Measurements from ENCODE around the gene DNM1.

DNM1 gene

DNA sequence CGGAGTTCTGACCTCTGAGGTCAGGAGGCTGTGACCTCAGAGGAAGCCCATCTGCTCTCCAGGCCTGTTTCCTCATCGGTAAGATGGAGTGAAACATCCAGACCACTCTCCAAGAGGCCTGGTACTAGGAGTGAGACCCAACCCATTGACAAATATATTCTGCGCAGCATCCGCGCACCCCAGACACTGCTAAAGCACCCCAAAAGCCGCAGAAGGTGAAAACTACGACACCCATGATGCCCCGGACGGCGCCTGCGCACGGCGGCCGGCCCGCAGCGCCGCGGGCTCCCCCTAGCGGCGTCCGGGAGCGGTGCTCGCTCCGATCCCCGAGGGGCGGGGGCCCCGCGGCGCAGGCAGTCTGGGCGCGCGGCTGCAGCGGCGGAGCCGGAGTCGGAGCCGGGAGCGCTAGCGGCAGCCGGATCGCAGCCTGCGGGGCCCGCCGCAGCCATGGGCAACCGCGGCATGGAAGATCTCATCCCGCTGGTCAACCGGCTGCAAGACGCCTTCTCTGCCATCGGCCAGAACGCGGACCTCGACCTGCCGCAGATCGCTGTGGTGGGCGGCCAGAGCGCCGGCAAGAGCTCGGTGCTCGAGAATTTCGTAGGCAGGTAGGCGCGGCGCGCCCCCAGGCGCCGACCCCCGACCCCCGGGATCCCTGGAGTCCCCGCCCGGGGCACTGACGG is at the start of gene DNM1:
TSS of gene DNM1 (plus strand) at position 356 of the 683 bp plus-strand sequence. CDS start at position 448, 92 bp downstream.
- DNase-seq = peak; percentile 75

- DNase-seq = no peak
These were observed 49.1 kb upstream of the DNM1 start for GRCh38 chr9:128153947-128154695.

DNA sequence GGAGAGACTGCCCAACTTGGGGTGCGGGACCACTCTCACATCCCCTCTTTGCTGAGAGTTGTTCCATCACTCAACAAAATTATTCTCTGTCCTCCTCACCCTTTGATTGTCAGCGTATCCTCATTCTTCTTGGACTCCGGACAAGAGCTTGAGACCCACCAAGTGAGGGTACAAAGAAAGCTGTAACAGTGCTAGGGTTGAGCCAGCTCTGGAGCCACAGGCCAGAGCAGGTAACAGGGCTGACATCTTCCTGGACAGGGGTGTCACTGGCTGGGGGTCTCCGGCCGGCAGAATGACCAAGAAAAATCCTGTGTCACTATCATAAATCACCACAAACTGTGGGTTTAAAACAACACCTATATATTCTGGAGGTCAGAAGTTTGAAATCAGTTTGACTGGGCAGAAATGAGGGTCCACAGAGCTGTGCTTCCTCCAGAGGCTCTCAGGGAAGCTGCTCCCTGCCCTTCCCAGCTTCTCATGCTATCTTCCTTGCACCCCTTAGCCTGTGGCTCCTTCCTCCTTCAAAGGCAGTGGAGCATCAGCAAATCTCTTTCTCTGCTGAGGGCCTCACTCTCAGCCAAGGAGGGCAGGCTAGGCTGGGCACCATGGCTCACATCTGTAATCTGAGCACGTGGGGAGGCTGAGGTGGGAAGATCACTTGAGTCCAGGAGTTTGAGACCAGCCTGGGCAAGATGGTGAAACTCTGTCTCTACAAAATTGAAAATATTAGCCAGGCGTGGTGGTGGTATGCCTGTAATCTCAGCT is 47.3 kb upstream of the DNM1 start:
- no peak for DNase-seq

GRCh38 chr9:128159522-128159783 is 43.7 kb upstream of the DNM1 start:
- DNase-seq = no peak

DNA sequence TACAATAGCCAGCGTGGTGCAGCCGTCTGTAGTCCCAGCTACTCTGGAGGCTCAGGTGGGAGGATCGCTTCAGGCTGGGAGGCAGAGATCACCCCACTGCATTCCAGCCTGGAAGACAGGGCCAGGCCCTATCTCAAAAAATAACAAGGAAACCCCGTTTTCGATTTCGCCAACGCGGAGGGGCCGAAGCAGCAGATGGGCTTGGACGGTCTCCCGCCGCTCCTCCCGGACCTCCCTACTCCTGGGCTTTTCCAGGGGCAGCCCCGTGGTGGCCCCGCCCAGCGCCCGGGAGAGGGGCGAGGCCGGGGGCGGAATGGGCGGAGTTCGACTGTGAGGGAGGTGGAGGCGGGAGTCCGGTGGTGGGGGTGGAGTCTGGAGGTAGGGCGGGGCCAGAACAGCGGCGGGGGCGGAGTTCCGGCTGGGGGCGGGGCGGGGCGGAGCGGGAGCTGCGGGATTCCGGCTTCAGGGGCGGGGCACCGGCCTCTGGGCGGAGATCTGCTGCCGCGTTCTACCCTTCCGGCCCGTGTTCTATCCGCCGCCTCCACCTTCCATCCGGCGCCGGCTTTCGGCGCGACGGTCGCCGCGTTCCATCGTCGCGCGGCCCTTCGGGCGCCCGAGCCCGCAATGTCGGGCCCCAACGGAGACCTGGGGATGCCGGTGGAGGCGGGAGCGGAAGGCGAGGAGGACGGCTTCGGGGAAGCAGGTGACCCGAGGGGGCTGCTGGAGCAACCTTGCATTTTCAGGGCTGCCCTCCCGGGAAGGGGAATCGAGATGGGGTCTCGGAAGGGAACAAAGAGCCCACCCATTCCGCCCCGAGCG is 43.2 kb upstream of the DNM1 start, which contains the start of gene BBLN:
TSS of gene BBLN (plus strand) at position 482 of the 819 bp plus-strand sequence. CDS start at position 625, 143 bp downstream.
- peak; percentile 96 for DNase-seq

GRCh38 chr9:128160603-128160987 is 42.6 kb upstream of the DNM1 start:
- DNase-seq = peak; percentile 54

DNA sequence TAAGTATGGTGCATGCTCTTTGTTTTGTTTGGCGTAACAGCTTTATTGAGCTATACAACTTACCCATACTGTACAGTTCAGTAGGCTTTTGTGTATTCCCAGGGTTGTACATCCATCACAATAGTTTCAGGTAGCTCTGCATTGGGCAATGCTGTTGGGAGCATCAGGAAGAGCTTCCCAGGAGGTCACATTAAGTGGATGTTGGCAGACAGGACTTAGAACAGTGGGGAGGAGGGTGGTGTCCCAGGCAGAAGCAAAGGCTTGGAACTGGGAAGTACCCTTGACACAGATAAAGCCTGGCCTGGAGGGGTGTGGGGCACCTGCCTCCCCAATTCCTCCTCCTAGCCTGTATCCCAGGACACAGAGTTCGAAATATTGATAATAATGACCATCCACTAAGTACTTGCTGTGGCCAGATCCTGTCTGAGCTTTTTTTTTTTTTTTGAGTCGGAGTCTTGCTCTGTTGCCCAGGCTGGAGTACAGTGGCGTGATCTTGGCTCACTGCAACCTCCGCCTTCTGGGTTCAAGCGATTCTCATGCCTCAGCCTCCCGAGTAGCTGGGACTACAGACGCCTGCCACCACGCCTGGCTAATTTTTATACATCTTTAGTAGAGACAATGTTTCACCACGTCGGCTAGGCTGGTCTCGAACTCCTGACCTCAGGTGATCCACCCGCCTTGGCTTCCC is 41.8 kb upstream of the DNM1 start:
- peak; percentile 51 for DNase-seq

GRCh38 chr9:128162215-128163026 is 40.8 kb upstream of the DNM1 start:
- no peak for DNase-seq

DNA sequence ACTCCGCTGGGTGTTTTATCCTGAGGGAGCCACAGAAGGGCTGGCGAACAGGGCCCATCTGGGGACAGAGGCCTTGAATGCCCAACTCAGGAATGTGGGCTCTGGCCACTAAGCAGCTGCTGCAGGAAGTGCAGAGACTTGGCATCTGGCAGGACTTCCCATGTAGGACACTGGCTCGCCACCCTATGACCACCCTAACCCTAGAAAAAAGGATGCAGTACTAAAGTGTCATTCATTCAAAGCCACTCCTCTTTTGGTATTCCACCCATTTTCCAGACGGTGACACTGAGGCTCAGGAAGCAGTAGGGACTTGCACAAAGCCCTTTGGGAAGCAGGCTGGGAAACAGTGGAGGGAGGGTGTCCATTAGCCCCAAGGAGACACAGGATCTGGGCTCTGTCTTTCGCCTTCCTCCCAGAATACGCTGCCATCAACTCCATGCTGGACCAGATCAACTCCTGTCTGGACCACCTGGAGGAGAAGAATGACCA is 40.1 kb upstream of the DNM1 start:
- no peak for DNase-seq

GRCh38 chr9:128163523-128164306 is 39.5 kb upstream of the DNM1 start:
- DNase-seq = no peak

DNA sequence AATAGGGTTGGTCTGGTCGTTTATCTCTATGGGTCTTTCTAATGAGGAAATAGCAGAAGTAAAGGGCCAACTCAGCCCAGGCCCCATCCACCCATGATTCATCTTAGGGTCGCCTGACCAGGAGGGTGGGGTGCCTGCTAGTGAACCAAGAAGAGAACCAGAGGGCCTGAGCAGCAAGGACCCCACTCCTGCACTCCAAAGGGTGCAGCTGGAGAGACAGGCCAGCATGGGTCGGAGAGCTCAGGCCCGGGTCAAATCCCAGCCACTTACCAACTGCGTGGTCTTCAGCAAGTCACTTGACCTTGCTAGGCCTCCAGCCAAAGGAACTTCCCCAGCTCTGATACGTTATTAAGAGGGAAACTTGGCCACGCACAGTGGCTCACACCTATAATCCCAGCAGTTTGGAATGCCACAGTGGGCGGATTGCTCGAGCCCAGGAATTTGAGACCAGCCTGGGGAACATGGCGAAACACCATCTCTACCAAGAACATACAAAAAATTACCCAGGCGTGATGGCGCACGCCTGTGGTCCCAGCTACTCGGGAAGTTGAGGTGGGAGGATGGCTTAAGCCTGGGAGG is 38.8 kb upstream of the DNM1 start:
- DNase-seq = no peak

DNA sequence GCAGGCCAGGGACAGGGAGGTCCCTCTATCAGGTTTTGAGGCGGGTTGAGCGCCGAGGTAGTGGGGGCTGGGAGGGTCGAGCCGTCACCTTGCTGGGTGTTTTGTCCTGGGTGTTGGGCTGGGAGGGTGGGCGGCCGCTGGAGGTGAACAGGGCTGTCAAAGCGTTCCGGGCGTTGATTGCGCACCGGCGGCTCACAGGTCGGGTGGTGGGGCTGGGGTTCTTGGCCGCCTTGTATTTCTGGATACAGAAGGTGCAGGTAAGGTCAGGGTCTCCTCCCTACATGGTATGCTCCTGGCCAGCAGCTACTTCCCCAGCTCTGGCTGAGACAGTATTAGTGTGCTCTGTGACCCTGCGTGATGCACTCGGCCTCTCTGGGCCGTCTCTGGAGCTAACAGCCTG is 37.0 kb upstream of the DNM1 start:
- DNase-seq = no peak

DNA sequence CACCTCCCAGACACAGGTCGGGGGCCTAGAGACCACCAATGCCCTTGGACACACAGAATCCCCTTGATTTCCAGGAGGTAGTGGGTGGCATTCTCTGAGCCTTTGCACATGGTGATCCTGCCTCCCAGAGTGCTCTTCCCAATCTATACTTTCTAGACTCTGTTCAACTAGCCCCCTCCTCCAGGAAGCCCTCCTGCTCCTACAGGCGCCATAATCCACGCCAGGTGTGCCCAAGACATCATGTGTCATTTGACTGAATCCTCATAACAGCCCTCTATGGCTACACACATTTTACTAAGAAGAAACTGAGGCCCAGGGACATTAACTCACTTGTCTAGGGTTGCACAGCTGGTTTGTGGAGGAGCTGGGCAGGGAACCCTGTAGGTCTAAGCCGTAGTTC is 36.0 kb upstream of the DNM1 start:
- no peak for DNase-seq

DNA sequence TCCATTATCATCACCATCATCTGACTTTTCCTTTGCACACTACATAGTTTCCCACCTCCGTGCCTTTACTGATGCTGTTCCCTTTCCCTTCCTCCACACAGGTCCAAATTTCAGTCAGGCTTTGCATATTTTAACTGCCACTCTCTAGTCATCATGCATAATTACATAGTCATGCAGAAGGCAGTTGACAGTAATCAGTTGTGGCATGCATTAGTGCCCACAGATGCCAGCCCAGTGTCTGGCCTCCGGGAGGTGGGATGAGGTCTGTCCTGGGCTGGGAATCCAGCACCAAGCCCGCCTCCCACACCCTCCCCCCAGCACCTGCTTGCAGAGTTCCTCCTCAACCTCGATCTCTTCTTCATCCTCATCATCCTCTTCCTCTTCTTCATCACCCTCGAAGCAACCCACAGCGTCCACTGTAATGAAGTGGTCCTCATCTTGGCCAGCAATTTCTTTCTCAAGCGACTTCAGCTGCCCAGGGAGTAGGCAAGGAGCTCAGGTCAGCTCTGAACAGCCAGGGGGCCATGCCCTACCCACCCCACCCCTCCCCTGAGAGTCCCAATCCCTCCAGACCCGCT is 34.4 kb upstream of the DNM1 start:
- peak; percentile 35 for DNase-seq

- no peak for DNase-seq
These were observed 33.7 kb upstream of the DNM1 start for GRCh38 chr9:128169492-128169891.

DNA sequence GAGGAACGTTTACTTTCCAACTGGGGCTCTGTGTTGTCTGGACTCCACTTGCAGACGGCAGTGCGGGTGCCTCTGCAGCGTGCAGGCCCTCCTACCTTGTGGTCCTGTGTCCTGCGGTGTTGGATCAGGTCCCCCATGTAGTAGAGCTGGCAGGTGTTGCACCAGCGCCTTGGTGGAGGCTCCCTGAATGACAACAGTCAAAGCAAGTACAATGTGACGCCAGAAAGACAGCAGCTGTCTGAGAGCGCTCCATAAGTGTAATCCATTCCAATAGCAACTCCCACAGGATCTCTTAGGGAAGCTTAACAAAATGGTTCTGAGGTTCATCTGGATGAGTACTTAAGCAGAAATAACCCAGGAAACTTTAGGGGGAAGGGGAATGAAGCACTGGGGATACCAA is 33.3 kb upstream of the DNM1 start:
- peak; percentile 99 for DNase-seq

DNA sequence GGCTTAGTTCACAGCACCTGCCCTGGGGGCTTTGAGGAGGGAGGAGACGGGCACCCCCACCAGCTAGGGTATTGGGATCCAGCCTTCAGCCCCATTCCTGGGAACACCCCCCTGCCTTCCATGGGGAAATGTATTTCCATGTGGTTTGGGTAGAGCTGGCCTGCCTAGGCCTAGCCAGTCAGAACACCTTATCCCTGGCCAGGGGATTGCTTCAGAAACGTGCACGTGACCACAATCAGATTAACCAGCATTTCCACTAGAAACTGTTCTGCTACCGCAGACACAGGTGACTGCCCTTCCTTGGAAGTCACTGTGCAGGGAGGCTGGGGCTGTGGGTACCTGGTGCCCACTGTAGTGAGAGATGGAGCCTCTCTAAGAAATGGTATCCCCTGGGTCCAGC is 29.1 kb upstream of the DNM1 start:
- no peak for DNase-seq

GRCh38 chr9:128175102-128175563 is 28.0 kb upstream of the DNM1 start:
- DNase-seq = no peak

DNA sequence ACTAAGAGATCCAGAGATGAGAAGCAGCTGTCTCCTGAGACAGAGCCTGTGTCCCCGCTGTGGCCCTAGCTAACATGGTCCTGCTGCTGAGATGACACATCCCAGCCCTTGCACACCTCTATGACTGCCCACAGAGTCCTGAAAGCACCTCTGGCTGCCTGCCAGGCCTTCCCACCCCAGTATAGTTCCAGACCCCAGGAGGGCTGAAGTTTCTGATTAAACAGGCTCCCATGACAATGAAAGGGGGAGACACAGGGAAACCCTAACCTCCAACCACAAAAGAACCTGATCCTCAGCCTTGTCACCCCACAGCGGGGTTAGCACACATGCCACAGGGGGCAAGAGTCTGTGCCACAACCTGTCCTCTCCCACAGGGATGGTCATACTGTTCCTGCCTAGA is 27.5 kb upstream of the DNM1 start:
- DNase-seq = no peak
